Type B pancreatic cell (in vitro differentiated cells): Measurements from ENCODE around the gene BCL2L15. TPM values are rescaled to one million over a fixed set of nuclear protein-coding genes. Genes with fewer than 3 reads are reported as not detected.

ENCODE experiments used
- DNase-seq: peaks from one replicate; pipeline ENCODE4 v3.0.0; 2021; ENCODE audit warnings: mixed read lengths; ENCODE audit not compliant: unreplicated experiment; ENCODE audit errors: extremely low spot score
- H3K27ac Mint-ChIP-seq: 2 replicates; pipeline ENCODE4 v1.8.0; 2021; ENCODE audit warnings: mild to moderate bottlenecking, mixed read lengths
- H3K27me3 Mint-ChIP-seq: 2 replicates; pipeline ENCODE4 v1.8.0; 2021; ENCODE audit warnings: mixed read lengths
- H3K36me3 Mint-ChIP-seq: 2 replicates; pipeline ENCODE4 v1.8.0; 2021; ENCODE audit warnings: mixed read lengths
- H3K4me1 Mint-ChIP-seq: one replicate; pipeline ENCODE4 v1.8.0; 2021; ENCODE audit warnings: mixed read lengths; ENCODE audit not compliant: unreplicated experiment
- H3K4me3 Mint-ChIP-seq: 2 replicates; pipeline ENCODE4 v1.8.0; 2021; ENCODE audit warnings: mild to moderate bottlenecking, mixed read lengths
- H3K9me3 Mint-ChIP-seq: 2 replicates; pipeline ENCODE4 v1.8.0; 2021; ENCODE audit warnings: mixed read lengths
- CTCF ChIP-seq: fragments of 200-600 bp; sonication (generic); conservative IDR thresholded peaks from 2 replicates; pipeline ENCODE4 v1.5.0; 2021; ENCODE audit warnings: antibody characterized with exemption, mild to moderate bottlenecking
- total RNA-seq: library from RNA; stranded (reverse); gene quantifications from 2 replicates; pipeline ENCODE4 v1.2.1, GENCODE V29; 2021; ENCODE audit warnings: low replicate concordance

The BCL2L15 gene
- total RNA-seq, 1 donor from 2014 or later = 1.2 TPM

DNA sequence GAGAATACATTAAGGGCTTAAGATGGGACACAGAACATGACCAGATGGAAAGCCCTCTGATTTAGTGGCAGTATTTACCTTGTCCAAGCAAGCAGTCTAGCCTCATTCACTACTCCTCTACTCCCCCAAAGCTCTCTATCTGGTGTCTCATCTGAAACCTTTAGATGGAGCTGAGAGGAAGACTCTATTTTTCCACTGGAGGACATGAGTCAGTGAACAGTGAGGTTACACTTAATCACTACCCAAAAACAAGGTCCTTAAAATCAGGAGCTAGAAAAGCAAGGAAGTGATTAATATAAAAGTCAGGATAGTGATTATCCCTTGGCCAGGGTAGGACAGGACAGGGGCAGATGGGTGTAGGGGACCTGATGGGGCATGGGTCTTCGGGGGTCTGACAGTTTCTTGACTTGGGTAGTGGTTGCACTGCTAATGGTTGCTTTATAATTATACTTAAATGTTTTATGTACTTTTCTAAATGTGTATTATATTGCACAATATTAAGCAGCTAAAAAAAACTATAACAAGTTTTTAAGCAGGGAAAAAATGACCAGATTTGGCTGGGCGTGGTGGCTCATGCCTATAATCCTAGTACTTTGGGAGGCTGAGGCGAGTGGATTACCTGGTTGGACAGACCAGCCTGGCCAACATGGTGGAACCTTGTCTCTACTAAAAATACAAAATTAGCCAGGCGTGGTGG is 18.8 kb downstream of the BCL2L15 start:
- TF ChIP-seq CTCF = no peak
- H3K27ac Mint-ChIP-seq = no peak overlapping the region
- H3K27me3 Mint-ChIP-seq = no peaks in the 10 kb centered on the region
- H3K4me1 Mint-ChIP-seq = no peaks in the 10 kb centered on the region
- no peaks in the 10 kb centered on the region for H3K9me3 Mint-ChIP-seq
- no peak overlapping the region for H3K4me3 Mint-ChIP-seq
- H3K36me3 Mint-ChIP-seq = no peaks in the 10 kb centered on the region
- no peak for DNase-seq

GRCh38 chr1:113861641-113862040 is 25.7 kb downstream of the BCL2L15 start:
- H3K36me3 Mint-ChIP-seq = no peaks in the 10 kb centered on the region
- no peak for TF ChIP-seq CTCF

GRCh38 chr1:113860891-113861290 is 26.5 kb downstream of the BCL2L15 start:
- DNase-seq = no peak
- no peak overlapping the region for H3K27ac Mint-ChIP-seq
- no peaks in the 10 kb centered on the region for H3K9me3 Mint-ChIP-seq
- H3K27me3 Mint-ChIP-seq = no peaks in the 10 kb centered on the region
- H3K36me3 Mint-ChIP-seq = no peaks in the 10 kb centered on the region
- TF ChIP-seq CTCF = no peak
- no peak overlapping the region for H3K4me3 Mint-ChIP-seq
- H3K4me1 Mint-ChIP-seq = no peaks in the 10 kb centered on the region

More at GRCh38 chr1:113861641-113862040, 25.7 kb downstream of the BCL2L15 start:
- no peak for DNase-seq
- H3K27ac Mint-ChIP-seq = no peak overlapping the region
- no peak overlapping the region for H3K4me3 Mint-ChIP-seq
- no peaks in the 10 kb centered on the region for H3K27me3 Mint-ChIP-seq
- H3K9me3 Mint-ChIP-seq = no peaks in the 10 kb centered on the region
- H3K4me1 Mint-ChIP-seq = no peaks in the 10 kb centered on the region

- H3K4me1 Mint-ChIP-seq = no peaks in the 10 kb centered on the region
- no peak for DNase-seq
- H3K4me3 Mint-ChIP-seq = no peak overlapping the region
- no peaks in the 10 kb centered on the region for H3K36me3 Mint-ChIP-seq
- TF ChIP-seq CTCF = no peak
- no peaks in the 10 kb centered on the region for H3K9me3 Mint-ChIP-seq
- no peaks in the 10 kb centered on the region for H3K27me3 Mint-ChIP-seq
- no peak overlapping the region for H3K27ac Mint-ChIP-seq
Observed at GRCh38 chr1:113859478-113860175, 27.8 kb downstream of the BCL2L15 start.

DNA sequence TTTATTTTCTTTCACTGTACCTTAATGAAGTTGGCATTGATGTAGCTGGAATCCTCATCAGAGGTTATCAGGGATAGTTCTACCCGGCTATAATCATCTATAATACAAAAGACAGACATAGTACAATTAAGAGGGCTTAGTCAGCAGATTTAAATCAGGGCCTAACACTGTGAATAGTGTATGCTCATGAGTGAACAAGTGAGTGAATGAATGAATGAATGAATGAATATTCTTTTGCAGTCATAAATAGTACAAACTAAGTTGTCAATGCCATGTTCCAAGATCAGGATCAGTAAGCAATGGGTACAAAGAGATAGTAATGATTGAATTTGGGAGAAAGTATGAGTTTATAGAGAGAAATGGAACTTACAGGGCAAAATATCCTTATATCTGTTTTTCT is 28.4 kb downstream of the BCL2L15 start:
- H3K36me3 Mint-ChIP-seq = no peaks in the 10 kb centered on the region
- H3K4me3 Mint-ChIP-seq = no peak overlapping the region
- no peaks in the 10 kb centered on the region for H3K4me1 Mint-ChIP-seq
- no peak for TF ChIP-seq CTCF
- no peak overlapping the region for H3K27ac Mint-ChIP-seq
- H3K9me3 Mint-ChIP-seq = no peaks in the 10 kb centered on the region
- H3K27me3 Mint-ChIP-seq = no peaks in the 10 kb centered on the region
- no peak for DNase-seq
